Activated naive CD8-positive, alpha-beta T cell treated with anti-CD3 and anti-CD28 coated beads for 36 hours (primary cell): ENCODE measurements around the gene IRF2BP1. TPM values are rescaled to one million over a fixed set of nuclear protein-coding genes. Genes with fewer than 3 reads are reported as not detected.
A peak's percentile ranks its signal among the peaks of the same experiment; 100 is the strongest.

Source experiments
- DNase-seq: peaks from one replicate; pipeline ENCODE4 v3.0.0; 2021
- H3K27ac Mint-ChIP-seq: one replicate; pipeline ENCODE4 v1.8.0; 2022; ENCODE audit warnings: mild to moderate bottlenecking, moderate library complexity, mixed read lengths
- H3K27me3 Mint-ChIP-seq: one replicate; pipeline ENCODE4 v1.8.0; 2022; ENCODE audit warnings: mild to moderate bottlenecking, mixed read lengths
- H3K36me3 Mint-ChIP-seq: one replicate; pipeline ENCODE4 v1.8.0; 2021; ENCODE audit warnings: mild to moderate bottlenecking, mixed read lengths
- H3K4me1 Mint-ChIP-seq: one replicate; pipeline ENCODE4 v1.8.0; 2021; ENCODE audit warnings: mixed read lengths
- H3K4me3 Mint-ChIP-seq: one replicate; pipeline ENCODE4 v1.8.0; 2022; ENCODE audit warnings: mild to moderate bottlenecking, moderate library complexity, mixed read lengths
- H3K9me3 Mint-ChIP-seq: one replicate; pipeline ENCODE4 v1.8.0; 2022; ENCODE audit warnings: mixed read lengths
- total RNA-seq, 2 experiments: library from RNA; stranded (reverse); gene quantifications; one replicate each; pipeline ENCODE4 v1.2.3, GENCODE V29; 2021

IRF2BP1 gene, protein sequence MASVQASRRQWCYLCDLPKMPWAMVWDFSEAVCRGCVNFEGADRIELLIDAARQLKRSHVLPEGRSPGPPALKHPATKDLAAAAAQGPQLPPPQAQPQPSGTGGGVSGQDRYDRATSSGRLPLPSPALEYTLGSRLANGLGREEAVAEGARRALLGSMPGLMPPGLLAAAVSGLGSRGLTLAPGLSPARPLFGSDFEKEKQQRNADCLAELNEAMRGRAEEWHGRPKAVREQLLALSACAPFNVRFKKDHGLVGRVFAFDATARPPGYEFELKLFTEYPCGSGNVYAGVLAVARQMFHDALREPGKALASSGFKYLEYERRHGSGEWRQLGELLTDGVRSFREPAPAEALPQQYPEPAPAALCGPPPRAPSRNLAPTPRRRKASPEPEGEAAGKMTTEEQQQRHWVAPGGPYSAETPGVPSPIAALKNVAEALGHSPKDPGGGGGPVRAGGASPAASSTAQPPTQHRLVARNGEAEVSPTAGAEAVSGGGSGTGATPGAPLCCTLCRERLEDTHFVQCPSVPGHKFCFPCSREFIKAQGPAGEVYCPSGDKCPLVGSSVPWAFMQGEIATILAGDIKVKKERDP
- total RNA-seq, result 10 to 100 TPM; 18.5 to 19.5 TPM

DNA sequence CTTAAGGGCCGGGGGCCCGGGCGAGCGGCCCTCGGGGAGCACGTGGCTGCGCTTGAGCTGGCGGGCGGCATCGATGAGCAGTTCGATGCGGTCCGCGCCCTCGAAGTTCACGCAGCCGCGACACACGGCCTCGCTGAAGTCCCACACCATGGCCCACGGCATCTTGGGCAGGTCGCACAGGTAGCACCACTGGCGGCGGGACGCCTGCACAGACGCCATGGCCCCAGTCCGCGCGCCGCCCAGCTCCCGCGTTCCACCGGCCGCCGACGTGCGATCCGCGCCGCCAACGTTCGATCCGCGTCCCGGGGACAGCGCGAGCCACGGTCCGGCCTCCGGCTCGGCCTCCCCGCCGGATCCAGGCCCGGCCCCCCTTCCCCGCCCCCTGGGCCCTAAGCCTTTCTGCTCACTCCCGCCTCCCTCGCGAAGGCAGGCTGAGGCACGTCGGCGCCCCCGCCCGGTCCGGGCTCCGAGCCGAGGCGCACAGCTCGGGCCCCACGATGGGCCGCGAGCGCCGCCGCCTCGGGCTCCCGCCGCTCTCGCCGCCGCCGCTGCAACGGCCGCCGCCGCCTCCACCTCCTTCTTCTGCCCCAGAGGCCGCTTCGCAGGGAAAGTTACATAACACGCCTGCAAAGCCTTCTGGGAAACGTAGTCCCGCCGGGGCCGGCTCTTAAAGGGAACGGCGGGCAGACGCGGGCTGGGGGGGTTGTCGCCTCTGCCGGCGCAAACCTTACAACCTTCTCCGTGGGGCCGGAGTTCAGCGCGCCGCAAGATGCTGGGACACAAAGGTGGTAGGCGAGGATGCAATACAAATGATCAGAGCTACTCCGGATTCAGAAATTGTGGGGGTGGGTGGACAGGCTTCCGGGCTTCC, at the start of gene IRF2BP1:
Gene IRF2BP1, minus strand, starts transcription at position 586 of the 871 bp plus-strand sequence. Its CDS starts 367 bp downstream, at position 219.
- no peaks in the 10 kb centered on the region for H3K9me3 Mint-ChIP-seq
- DNase-seq, result peak; percentile 89
- H3K27me3 Mint-ChIP-seq, result no peaks in the 10 kb centered on the region
- peaks cover 21% of the 10 kb centered on the region for H3K4me1 Mint-ChIP-seq
- H3K27ac Mint-ChIP-seq, result peak within 1 kb of the TSS; percentile 93
- H3K36me3 Mint-ChIP-seq, result peaks cover 3% of the 10 kb centered on the region
- peak within 1 kb of the TSS; percentile 91 for H3K4me3 Mint-ChIP-seq

DNA sequence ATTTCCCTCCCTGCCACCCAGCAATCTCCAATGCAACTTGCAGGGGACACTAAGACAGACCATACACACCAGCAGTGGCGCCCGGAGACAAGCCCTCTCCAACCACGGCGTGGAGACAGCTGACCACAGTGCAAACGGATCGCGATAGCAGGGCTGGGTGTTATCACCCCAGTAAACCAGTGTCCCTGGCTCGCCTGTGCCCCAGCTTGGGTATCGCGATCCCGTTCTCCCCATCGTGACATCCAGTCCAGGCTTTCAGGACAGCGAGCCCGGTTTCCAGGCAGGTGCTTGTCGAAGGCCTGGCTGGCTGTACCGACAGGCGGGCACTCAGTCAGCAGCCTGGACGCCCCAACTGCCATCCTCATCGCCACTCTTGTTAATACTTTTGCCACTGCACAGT, 49.3 kb upstream of the IRF2BP1 start:
- no peak overlapping the region for H3K27ac Mint-ChIP-seq
- no peaks in the 10 kb centered on the region for H3K9me3 Mint-ChIP-seq
- H3K4me1 Mint-ChIP-seq, result peaks cover 2% of the 10 kb centered on the region
- no peaks in the 10 kb centered on the region for H3K36me3 Mint-ChIP-seq
- peaks cover 71% of the 10 kb centered on the region for H3K27me3 Mint-ChIP-seq
- no peak for DNase-seq
- no peak overlapping the region for H3K4me3 Mint-ChIP-seq

DNA sequence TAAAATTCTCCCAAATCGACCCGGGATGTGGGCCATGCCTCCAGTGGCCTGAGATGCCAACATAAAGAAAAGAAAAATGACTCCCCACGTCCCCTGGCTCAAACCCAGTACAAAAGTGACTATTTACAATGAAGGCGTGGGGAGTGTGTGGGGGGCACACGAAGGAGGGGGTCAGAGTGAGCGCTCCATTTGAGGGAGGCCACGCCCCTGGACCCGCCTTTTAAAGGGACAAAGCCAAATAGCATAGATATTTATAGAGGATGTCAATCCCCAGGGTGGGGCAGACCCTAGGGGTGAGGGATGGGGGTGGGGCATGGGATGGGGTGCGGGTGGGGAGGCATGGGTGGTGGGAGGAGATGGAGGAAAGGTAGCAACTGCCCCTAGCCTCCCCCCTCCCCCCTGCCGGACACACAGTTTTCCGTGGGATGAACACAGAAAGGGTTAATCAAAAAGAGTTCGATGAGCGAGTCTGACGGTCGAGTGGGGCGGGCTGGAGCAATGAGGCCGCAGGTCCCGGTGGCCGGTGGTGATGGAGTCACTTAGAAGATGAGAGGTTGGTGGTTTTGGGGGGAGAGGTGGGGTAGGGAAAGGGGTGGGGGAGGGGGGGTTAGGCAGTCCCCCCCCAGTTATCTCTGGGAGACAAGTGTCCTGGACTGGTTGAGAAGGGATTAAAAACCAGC, 48.8 kb upstream of the IRF2BP1 start:
- no peak overlapping the region for H3K27ac Mint-ChIP-seq
- peaks cover 2% of the 10 kb centered on the region for H3K4me1 Mint-ChIP-seq
- H3K9me3 Mint-ChIP-seq, result no peaks in the 10 kb centered on the region
- no peak overlapping the region for H3K4me3 Mint-ChIP-seq
- H3K36me3 Mint-ChIP-seq, result no peaks in the 10 kb centered on the region
- DNase-seq, result no peak
- peaks cover 71% of the 10 kb centered on the region for H3K27me3 Mint-ChIP-seq

DNA sequence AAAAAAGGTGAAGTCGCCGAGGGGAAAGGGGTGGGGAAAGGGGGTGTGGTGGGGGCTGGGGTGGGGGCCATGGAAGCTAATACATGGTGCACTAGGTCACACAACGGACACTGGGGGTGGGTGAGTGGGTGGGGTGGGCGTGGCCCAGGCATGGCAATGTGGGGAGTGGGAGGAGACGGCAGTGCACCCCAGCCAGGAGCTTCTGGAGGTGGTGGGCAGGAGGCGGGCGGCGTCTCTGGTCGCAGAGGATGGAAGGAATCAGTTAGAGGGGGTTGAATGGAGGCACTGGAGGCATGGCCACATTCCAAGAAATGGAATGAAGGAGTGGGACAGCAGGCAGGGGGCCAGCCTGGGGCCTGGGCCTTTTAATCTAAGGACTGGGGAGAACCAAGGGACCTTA, 47.8 kb upstream of the IRF2BP1 start:
- no peaks in the 10 kb centered on the region for H3K36me3 Mint-ChIP-seq
- H3K27me3 Mint-ChIP-seq, result peaks cover 70% of the 10 kb centered on the region
- peaks cover under 1% of the 10 kb centered on the region for H3K4me1 Mint-ChIP-seq
- DNase-seq, result no peak
- no peak overlapping the region for H3K27ac Mint-ChIP-seq
- H3K9me3 Mint-ChIP-seq, result no peaks in the 10 kb centered on the region
- H3K4me3 Mint-ChIP-seq, result no peak overlapping the region

DNA sequence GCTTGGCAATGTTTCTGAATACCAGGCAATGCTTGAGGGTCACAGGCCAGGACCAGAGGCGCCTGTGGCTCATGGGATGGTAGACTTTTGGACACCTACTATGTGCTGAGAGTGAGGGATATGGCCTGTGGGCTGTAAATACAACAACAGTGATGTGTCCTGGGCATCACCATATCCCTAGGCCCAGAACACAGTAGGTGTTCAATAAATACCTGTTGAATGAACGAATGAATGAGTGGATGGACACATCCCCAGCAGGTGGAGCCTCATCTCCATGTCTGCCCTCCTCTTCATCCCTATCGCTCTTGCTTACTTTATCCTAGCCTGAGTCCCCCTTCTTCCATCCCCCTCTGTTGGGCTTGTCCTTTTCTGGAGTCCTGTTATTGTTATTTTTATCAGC, 45.1 kb upstream of the IRF2BP1 start:
- H3K27ac Mint-ChIP-seq, result no peak overlapping the region
- no peaks in the 10 kb centered on the region for H3K9me3 Mint-ChIP-seq
- H3K36me3 Mint-ChIP-seq, result no peaks in the 10 kb centered on the region
- H3K4me1 Mint-ChIP-seq, result peaks cover 5% of the 10 kb centered on the region
- peaks cover 59% of the 10 kb centered on the region for H3K27me3 Mint-ChIP-seq
- DNase-seq, result no peak
- no peak overlapping the region for H3K4me3 Mint-ChIP-seq

DNA sequence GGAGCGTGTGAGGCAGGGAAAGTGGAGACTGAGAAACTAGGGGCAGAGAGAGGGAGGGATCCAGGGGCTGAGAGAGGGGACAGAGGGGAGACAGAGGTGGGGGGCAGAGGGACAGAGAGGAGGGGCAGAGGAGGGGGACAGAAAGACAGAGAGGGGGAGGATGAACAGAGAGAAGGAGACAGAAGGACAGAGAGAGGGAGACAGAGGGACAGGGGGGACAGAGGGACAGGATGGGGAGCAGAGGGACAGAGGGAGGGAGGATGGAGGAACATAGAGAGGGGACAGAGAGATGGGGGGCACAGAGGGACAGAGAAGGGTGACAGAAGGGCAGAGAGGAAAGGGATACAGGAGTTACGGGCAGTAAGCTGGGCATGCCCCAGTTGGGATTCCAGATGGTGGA, 43.3 kb upstream of the IRF2BP1 start:
- no peak for DNase-seq
- H3K27ac Mint-ChIP-seq, result no peak overlapping the region

DNA sequence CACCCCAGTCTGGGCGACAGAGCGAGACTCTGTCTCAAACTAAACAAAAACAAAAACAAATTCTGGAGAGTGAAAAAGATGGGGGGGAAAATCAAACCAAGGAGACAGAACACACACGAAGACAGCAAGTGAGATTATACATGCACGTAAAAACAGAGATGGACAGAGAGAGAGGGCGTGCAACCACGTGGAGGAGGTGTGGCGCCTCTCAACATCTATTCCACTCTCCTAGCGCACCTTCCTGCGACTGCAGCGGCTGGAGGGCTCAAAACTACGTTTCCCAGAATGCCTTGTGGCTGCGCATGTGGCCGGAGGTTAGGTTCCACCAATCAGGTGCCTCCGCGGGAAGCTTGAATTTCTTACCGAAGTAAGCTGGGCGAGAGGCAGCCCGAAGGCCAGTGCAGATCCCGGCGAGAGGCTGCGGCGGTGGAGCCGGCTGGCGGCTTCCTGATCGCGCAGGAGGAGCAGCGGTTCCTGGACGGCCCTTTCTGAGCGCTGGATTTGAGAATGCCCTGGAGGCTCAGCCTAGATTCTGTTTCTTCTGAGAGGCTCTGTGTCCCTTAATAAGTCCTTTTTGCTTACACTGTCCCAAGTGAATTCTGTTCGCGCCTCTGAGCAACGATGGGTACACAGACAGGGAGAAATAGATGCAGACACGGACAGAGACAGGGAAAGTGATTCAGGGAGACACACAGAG, 41.8 kb upstream of the IRF2BP1 start:
- Mint-ChIP-seq H3K4me3 (peak overlapping the region; percentile 74), H3K27ac (no peak overlapping the region), H3K27me3 (peaks cover 25% of the 10 kb centered on the region), H3K9me3 (no peaks in the 10 kb centered on the region), H3K36me3 (no peaks in the 10 kb centered on the region), H3K4me1 (peaks cover 5% of the 10 kb centered on the region)
- peak; percentile 87 for DNase-seq

More for the DNA sequence above, 43.3 kb upstream of the IRF2BP1 start:
- Mint-ChIP-seq H3K9me3 (no peaks in the 10 kb centered on the region), H3K27me3 (peaks cover 41% of the 10 kb centered on the region), H3K4me3 (no peak overlapping the region), H3K36me3 (no peaks in the 10 kb centered on the region), H3K4me1 (peaks cover 5% of the 10 kb centered on the region)

DNA sequence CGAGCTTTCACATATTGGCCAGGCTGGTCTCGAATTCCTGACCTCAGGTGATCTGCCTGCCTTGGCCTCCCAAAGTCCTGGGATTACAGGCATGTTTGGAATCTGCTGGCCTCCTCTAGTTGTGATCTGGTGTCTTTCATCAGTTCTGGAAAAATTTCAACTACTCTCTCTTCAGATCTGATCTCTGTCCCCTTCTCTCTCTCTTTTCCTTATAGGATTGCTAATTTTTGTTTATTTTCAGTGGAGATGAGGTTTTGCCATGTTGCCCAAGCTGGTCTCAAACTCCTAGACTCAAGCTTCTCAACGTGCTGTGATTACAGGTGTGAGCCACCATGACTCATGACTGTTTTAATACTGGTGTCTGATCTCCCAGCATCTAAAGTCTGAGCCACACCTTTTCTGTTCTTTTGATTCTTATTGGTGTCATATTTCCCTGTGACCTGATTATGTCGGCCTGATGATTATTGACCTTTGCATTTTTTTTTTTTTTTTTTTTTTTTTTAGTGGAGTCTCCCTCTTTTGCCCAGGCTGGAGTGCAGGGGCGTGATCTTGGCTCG, 39.0 kb upstream of the IRF2BP1 start:
- peaks cover 20% of the 10 kb centered on the region for H3K27me3 Mint-ChIP-seq
- peaks cover 9% of the 10 kb centered on the region for H3K4me1 Mint-ChIP-seq
- no peak overlapping the region for H3K4me3 Mint-ChIP-seq
- H3K36me3 Mint-ChIP-seq, result no peaks in the 10 kb centered on the region
- no peak for DNase-seq
- no peaks in the 10 kb centered on the region for H3K9me3 Mint-ChIP-seq
- no peak overlapping the region for H3K27ac Mint-ChIP-seq

DNA sequence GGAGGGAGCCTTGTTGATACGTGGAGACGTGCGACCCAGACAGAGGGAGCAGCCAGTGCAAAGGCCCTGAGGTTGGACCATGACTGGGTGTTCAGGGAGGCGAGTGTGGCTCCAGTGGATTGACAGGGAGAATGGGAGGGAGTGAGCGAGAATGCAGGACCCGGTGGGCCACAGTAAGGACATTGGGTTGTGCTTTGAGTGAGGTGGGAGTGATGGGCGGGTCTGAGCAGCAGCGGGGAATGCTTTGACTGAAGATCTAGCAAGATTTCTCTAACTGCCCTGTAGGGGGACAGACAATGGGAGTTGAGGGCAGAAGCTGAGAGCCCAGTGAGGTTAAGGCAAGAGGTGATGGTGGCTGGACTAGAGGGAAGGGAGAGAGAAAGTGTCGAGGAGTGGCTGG, 36.3 kb upstream of the IRF2BP1 start:
- Mint-ChIP-seq H3K27me3 (peaks cover 12% of the 10 kb centered on the region), H3K9me3 (no peaks in the 10 kb centered on the region), H3K4me1 (peaks cover 4% of the 10 kb centered on the region), H3K27ac (no peak overlapping the region), H3K4me3 (no peak overlapping the region), H3K36me3 (no peaks in the 10 kb centered on the region)
- DNase-seq, result no peak

DNA sequence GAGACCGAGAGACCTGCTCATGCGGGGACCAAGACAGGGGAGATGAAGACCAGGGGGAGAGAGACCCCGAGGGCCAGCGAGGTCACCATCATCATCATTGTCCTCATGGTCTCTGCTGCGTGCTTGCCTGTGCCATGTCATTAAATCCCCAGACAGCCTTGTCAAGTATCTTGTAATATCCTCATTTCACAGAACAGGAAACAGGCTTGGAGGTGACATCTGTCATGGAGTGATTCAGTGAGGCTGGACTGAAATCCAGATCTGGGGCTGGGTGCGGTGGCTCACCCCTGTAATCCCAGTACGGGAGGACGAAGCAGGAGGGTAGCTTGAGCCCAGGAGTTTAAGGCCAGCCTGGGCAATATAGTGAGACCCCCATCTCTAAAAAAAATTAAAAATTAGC, 34.5 kb upstream of the IRF2BP1 start:
- H3K27me3 Mint-ChIP-seq, result peaks cover 19% of the 10 kb centered on the region
- no peaks in the 10 kb centered on the region for H3K9me3 Mint-ChIP-seq
- H3K36me3 Mint-ChIP-seq, result no peaks in the 10 kb centered on the region
- no peak overlapping the region for H3K4me3 Mint-ChIP-seq
- DNase-seq, result no peak
- peaks cover 4% of the 10 kb centered on the region for H3K4me1 Mint-ChIP-seq
- H3K27ac Mint-ChIP-seq, result no peak overlapping the region

DNA sequence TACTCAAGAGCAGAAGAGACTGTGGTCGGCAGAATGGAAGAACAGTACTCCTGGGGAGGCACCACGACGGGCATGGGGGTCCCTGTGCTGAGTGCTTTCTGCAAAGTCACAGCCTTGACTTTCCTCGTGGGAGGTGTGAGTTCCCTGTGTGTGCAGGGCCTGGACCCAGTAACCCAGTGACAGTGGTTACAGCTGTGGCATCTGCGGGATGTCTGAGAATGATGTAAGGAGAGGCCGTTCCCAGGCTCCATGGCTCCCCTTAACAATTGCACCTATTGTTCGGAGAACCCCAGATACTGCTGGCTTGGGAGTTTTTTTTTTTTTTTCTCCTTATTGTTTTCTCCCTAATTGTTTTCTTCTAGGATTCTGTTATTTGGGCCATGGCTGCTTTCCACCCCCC, 33.7 kb upstream of the IRF2BP1 start:
- Mint-ChIP-seq H3K4me3 (no peak overlapping the region), H3K36me3 (no peaks in the 10 kb centered on the region), H3K27ac (no peak overlapping the region), H3K4me1 (peaks cover 4% of the 10 kb centered on the region), H3K27me3 (peaks cover 22% of the 10 kb centered on the region), H3K9me3 (no peaks in the 10 kb centered on the region)
- no peak for DNase-seq

DNA sequence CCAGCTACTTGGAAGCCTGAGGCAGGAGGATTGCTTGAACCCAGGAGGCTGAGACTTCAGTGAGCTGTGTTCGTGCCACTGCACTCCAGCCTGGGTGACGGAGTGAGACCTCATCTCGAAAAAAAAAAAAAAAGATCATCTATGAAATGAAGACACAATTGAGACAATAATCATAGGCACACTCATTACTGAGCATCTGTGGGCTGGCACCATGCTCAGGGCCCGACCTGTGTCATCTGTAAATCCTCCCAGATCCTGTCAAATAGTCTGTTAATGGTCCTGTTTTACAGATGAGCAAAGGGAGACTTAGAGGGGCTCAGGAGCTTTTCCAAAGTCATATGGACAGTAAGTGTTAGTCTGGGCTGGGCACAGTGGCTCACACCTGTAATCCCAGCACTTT, 32.8 kb upstream of the IRF2BP1 start:
- H3K4me3 Mint-ChIP-seq, result no peak overlapping the region
- peaks cover 4% of the 10 kb centered on the region for H3K4me1 Mint-ChIP-seq
- H3K27me3 Mint-ChIP-seq, result peaks cover 23% of the 10 kb centered on the region
- H3K36me3 Mint-ChIP-seq, result no peaks in the 10 kb centered on the region
- DNase-seq, result no peak
- no peaks in the 10 kb centered on the region for H3K9me3 Mint-ChIP-seq
- no peak overlapping the region for H3K27ac Mint-ChIP-seq

DNA sequence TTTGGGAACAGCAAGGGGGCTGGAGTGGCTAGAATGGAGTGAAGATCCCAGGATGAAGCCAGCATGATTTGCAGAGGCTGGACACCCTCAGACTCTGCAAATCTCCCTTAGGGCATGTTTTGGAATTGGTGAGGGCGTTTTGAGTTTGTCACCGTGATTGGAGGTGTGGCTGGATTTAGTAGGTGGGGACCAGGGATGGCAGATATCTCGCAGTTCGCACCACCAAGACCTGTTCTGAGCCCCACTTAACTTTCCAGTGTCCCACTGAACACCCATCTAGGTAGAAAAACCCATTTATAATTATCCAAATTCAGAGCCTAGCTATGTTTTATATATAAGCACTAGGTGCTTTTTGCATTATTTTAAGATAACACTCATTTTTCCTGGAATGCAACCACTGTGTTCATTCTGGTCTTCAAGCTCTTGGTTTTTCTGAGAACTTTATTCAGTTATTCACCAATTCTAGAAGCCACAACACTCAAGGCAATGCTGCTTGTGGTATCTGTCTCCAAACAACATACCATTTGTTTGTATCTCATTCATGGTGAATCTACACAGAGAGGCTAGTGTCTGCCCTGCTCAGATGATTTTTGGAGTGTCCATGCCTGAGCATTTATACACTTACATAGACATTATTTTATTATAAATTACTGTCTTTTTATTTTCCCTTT, 31.6 kb upstream of the IRF2BP1 start:
- no peaks in the 10 kb centered on the region for H3K9me3 Mint-ChIP-seq
- H3K27me3 Mint-ChIP-seq, result peaks cover 35% of the 10 kb centered on the region
- no peaks in the 10 kb centered on the region for H3K36me3 Mint-ChIP-seq
- H3K4me3 Mint-ChIP-seq, result no peak overlapping the region
- no peak for DNase-seq
- no peak overlapping the region for H3K27ac Mint-ChIP-seq
- peaks cover 4% of the 10 kb centered on the region for H3K4me1 Mint-ChIP-seq
